22Rv1 (cell line): ENCODE data around the gene HDDC2.

Experiments used
- CTCF ChIP-seq: fragments of 450-650 bp; IDR thresholded peaks from 2 replicates; pipeline ENCODE4 v1.5.1; 2017; ENCODE audit warnings: mild to moderate bottlenecking
- ZFX ChIP-seq: fragments of 450-650 bp; IDR thresholded peaks from 2 replicates; pipeline ENCODE4 v1.6.1; 2017; ENCODE audit warnings: antibody characterized with exemption, borderline replicate concordance

- no peak for TF ChIP-seq CTCF
- TF ChIP-seq ZFX: no peak
Observed at GRCh38 chr6:125279961-125280360, 21.8 kb downstream of the HDDC2 start.
